Activated T-helper 2 cell treated with anti-CD3 and anti-CD28 coated beads, Interferon-gamma antibody, Interleukin-2, Interleukin-4, amounts not matched to agents 10 μg/mL and 5 μg/mL and 100 μg/mL, durations not matched to agents 14 hours and 24 hours and 36 hours (primary cell): ENCODE measurements around the gene AFF1. TPM values are rescaled to one million over a fixed set of nuclear protein-coding genes. Genes with fewer than 3 reads are reported as not detected.
"Not testable (repeated sequence)": the region's sequence is repeated elsewhere in the genome, so short reads cannot be mapped to it uniquely, and the experiment has no call there.

ENCODE experiments used
- DNase-seq: peaks from one replicate; pipeline ENCODE4 v3.0.0; 2021; ENCODE audit warnings: low spot score
- H3K27ac Mint-ChIP-seq: one replicate; pipeline ENCODE4 v1.8.0; 2021; ENCODE audit warnings: mixed read lengths
- H3K27me3 Mint-ChIP-seq: one replicate; pipeline ENCODE4 v1.8.0; 2021; ENCODE audit warnings: low read depth, mixed read lengths
- H3K36me3 Mint-ChIP-seq: one replicate; pipeline ENCODE4 v1.8.0; 2021; ENCODE audit warnings: low read depth, mixed read lengths
- H3K4me1 Mint-ChIP-seq: one replicate; pipeline ENCODE4 v1.8.0; 2021; ENCODE audit warnings: low read depth, mixed read lengths
- H3K4me3 Mint-ChIP-seq: one replicate; pipeline ENCODE4 v1.8.0; 2021; ENCODE audit warnings: low read depth, mild to moderate bottlenecking, moderate library complexity, mixed read lengths
- H3K9me3 Mint-ChIP-seq: one replicate; pipeline ENCODE4 v1.8.0; 2021; ENCODE audit warnings: mixed read lengths
- intact Hi-C: fragments of 100-400 bp; cut with micrococcal nuclease; formaldehyde crosslinking; loops from one replicate; pipeline ENCODE4 v1.15.1; 2023
- total RNA-seq: library from RNA; stranded (reverse); gene quantifications from 2 replicates; pipeline ENCODE4 v1.2.3, GENCODE V29; 2022

The AFF1 gene
- total RNA-seq, 1 donor from 2014 or later, result 60.4 TPM

- intact Hi-C loops, result loop anchor here (1.0 kb wide), 1 partner anchor 461 kb away; no protein-coding TSS in a partner anchor
- Mint-ChIP-seq H3K36me3 (peaks cover 8% of the 10 kb centered on the region), H3K27me3 (no peaks in the 10 kb centered on the region), H3K27ac (peak overlapping the region; percentile 97), H3K9me3 (no peaks in the 10 kb centered on the region), H3K4me3 (peak overlapping the region; percentile 98), H3K4me1 (peaks cover 41% of the 10 kb centered on the region)
- no peak for DNase-seq
These were observed 70.5 kb downstream of the AFF1 start for GRCh38 chr4:87005369-87005689.

- H3K27me3 Mint-ChIP-seq, result no peaks in the 10 kb centered on the region
- peak; percentile 21 for DNase-seq
- peaks cover 42% of the 10 kb centered on the region for H3K4me1 Mint-ChIP-seq
- peak overlapping the region; percentile 98 for H3K4me3 Mint-ChIP-seq
- H3K9me3 Mint-ChIP-seq, result no peaks in the 10 kb centered on the region
- H3K36me3 Mint-ChIP-seq, result peaks cover 8% of the 10 kb centered on the region
- intact Hi-C loops, result loop anchor here (1.0 to 2.0 kb wide), 7 partner anchors 17 to 462 kb away; no protein-coding TSS in a partner anchor
- H3K27ac Mint-ChIP-seq, result peak overlapping the region; percentile 97
These were observed 71.0 kb downstream of the AFF1 start for GRCh38 chr4:87005690-87006425.

- intact Hi-C loops, result loop anchor here (1.0 to 2.0 kb wide), 6 partner anchors 16 to 70 kb away; no protein-coding TSS in a partner anchor
- no peaks in the 10 kb centered on the region for H3K27me3 Mint-ChIP-seq
- DNase-seq, result no peak
These were observed 71.5 kb downstream of the AFF1 start for GRCh38 chr4:87006426-87006675.

GRCh38 chr4:87006676-87007527, 72.1 kb downstream of the AFF1 start:
- peaks cover 48% of the 10 kb centered on the region for H3K4me1 Mint-ChIP-seq

More at GRCh38 chr4:87006426-87006675, 71.5 kb downstream of the AFF1 start:
- Mint-ChIP-seq H3K4me3 (peak overlapping the region; percentile 98), H3K4me1 (peaks cover 45% of the 10 kb centered on the region), H3K27ac (peak overlapping the region; percentile 97), H3K9me3 (no peaks in the 10 kb centered on the region), H3K36me3 (peaks cover 8% of the 10 kb centered on the region)

GRCh38 chr4:87007528-87008446, 73.0 kb downstream of the AFF1 start:
- no peaks in the 10 kb centered on the region for H3K27me3 Mint-ChIP-seq
- peaks cover 8% of the 10 kb centered on the region for H3K36me3 Mint-ChIP-seq
- DNase-seq, result peak; percentile 19
- H3K4me3 Mint-ChIP-seq, result peak overlapping the region; percentile 98
- H3K4me1 Mint-ChIP-seq, result peaks cover 56% of the 10 kb centered on the region
- H3K27ac Mint-ChIP-seq, result peak overlapping the region; percentile 97
- intact Hi-C loops, result loop anchor here (1.0 to 2.0 kb wide), 5 partner anchors 10 to 86 kb away; no protein-coding TSS in a partner anchor
- H3K9me3 Mint-ChIP-seq, result no peaks in the 10 kb centered on the region

More at GRCh38 chr4:87006676-87007527, 72.1 kb downstream of the AFF1 start:
- intact Hi-C loops, result loop anchor here (1.0 to 2.0 kb wide), 8 partner anchors 10 to 86 kb away; no protein-coding TSS in a partner anchor
- DNase-seq, result peak; percentile 89
- H3K36me3 Mint-ChIP-seq, result peaks cover 8% of the 10 kb centered on the region
- H3K27ac Mint-ChIP-seq, result peak overlapping the region; percentile 97
- peak overlapping the region; percentile 98 for H3K4me3 Mint-ChIP-seq
- no peaks in the 10 kb centered on the region for H3K27me3 Mint-ChIP-seq
- no peaks in the 10 kb centered on the region for H3K9me3 Mint-ChIP-seq

GRCh38 chr4:87009095-87009648, 74.4 kb downstream of the AFF1 start:
- Mint-ChIP-seq H3K4me3 (peak overlapping the region; percentile 75), H3K27ac (no peak overlapping the region), H3K9me3 (no peaks in the 10 kb centered on the region), H3K4me1 (peaks cover 67% of the 10 kb centered on the region), H3K36me3 (peaks cover 8% of the 10 kb centered on the region), H3K27me3 (no peaks in the 10 kb centered on the region)
- DNase-seq, result no peak
- intact Hi-C loops, result no loop called here

GRCh38 chr4:87010192-87010591, 75.4 kb downstream of the AFF1 start:
- peak overlapping the region; percentile 75 for H3K4me3 Mint-ChIP-seq
- no peak for DNase-seq
- H3K36me3 Mint-ChIP-seq, result peaks cover 11% of the 10 kb centered on the region
- no peaks in the 10 kb centered on the region for H3K9me3 Mint-ChIP-seq
- peaks cover 74% of the 10 kb centered on the region for H3K4me1 Mint-ChIP-seq
- intact Hi-C loops, result no loop called here
- H3K27me3 Mint-ChIP-seq, result no peaks in the 10 kb centered on the region
- H3K27ac Mint-ChIP-seq, result no peak overlapping the region

GRCh38 chr4:87011340-87012034, 76.7 kb downstream of the AFF1 start:
- no peak overlapping the region for H3K4me3 Mint-ChIP-seq
- intact Hi-C loops, result no loop called here
- H3K27ac Mint-ChIP-seq, result no peak overlapping the region

GRCh38 chr4:87012265-87012953, 77.6 kb downstream of the AFF1 start:
- Mint-ChIP-seq H3K27ac (peak overlapping the region; percentile 14), H3K36me3 (peaks cover 11% of the 10 kb centered on the region), H3K27me3 (no peaks in the 10 kb centered on the region), H3K9me3 (no peaks in the 10 kb centered on the region), H3K4me1 (peaks cover 81% of the 10 kb centered on the region), H3K4me3 (no peak overlapping the region)
- intact Hi-C loops, result no loop called here
- DNase-seq, result no peak

More at GRCh38 chr4:87011340-87012034, 76.7 kb downstream of the AFF1 start:
- Mint-ChIP-seq H3K27me3 (no peaks in the 10 kb centered on the region), H3K36me3 (peaks cover 11% of the 10 kb centered on the region), H3K4me1 (peaks cover 73% of the 10 kb centered on the region), H3K9me3 (no peaks in the 10 kb centered on the region)
- DNase-seq, result no peak

- DNase-seq, H3K36me3 Mint-ChIP-seq, H3K27ac Mint-ChIP-seq, H3K9me3 Mint-ChIP-seq, intact Hi-C loops, H3K27me3 Mint-ChIP-seq, H3K4me3 Mint-ChIP-seq: not testable (repeated sequence)
- H3K4me1 Mint-ChIP-seq, result peaks cover 82% of the 10 kb centered on the region
These were observed 78.1 kb downstream of the AFF1 start for GRCh38 chr4:87012954-87013308.

- peak overlapping the region; percentile 28 for H3K27ac Mint-ChIP-seq
- intact Hi-C loops, result no loop called here
These were observed 79.5 kb downstream of the AFF1 start for GRCh38 chr4:87014284-87014782.

More at GRCh38 chr4:87014284-87014782, 79.5 kb downstream of the AFF1 start:
- no peak for DNase-seq
- Mint-ChIP-seq H3K36me3 (peaks cover 10% of the 10 kb centered on the region), H3K9me3 (no peaks in the 10 kb centered on the region), H3K4me3 (peak overlapping the region; percentile 46), H3K27me3 (no peaks in the 10 kb centered on the region), H3K4me1 (peaks cover 83% of the 10 kb centered on the region)
